SK-N-SH (cell line): ENCODE measurements around the gene SEMA3F. TPM values are rescaled to one million over a fixed set of nuclear protein-coding genes. Genes with fewer than 3 reads are reported as not detected.

Experiments used
- CTCF ChIA-PET: fragments of 300-600, 350-600 bp; formaldehyde crosslinking; extraction: SDS; loops from one replicate; lab custom pipeline; 2021; lab: Yijun Ruan, JAX
- POLR2A ChIA-PET: fragments of 350-600 bp; sonication (Branson Sonifier 250); formaldehyde crosslinking; extraction: SDS; loops from one replicate; lab custom pipeline; 2020; ENCODE audit warnings: antibody characterized with exemption, inconsistent platforms; lab: Yijun Ruan, JAX
- DNase-seq: peaks from one replicate; pipeline ENCODE4 v3.0.0; 2012
- H2AFZ ChIP-seq: fragments of 200-600 bp; sonication (generic); 2 replicates; pipeline ENCODE4 v1.8.1; 2016; ENCODE audit warnings: antibody characterized with exemption, mild to moderate bottlenecking, low read depth
- H3F3A ChIP-seq: fragments of 200-600 bp; sonication (generic); replicated peaks from 2 replicates; pipeline ENCODE3; 2016; ENCODE audit warnings: antibody characterized with exemption, mild to moderate bottlenecking; ENCODE audit not compliant: insufficient read depth
- H3K27ac ChIP-seq, 2 experiments: fragments of 200-500 bp in 1 of 2; fragments of 200-600 bp in 1 of 2; sonication (Bioruptor generic) in 1 of 2; sonication (generic), shearing (Covaris generic) in 1 of 2; 2 replicates each; pipeline versions ENCODE4 v1.5.1 to v1.6.1; 2014 to 2016; ENCODE audit warnings: low read depth in 2 of 2, inconsistent platforms in 1 of 2, low read length in 1 of 2, mild to moderate bottlenecking in 1 of 2, mixed read lengths in 1 of 2
- H3K27me3 ChIP-seq: fragments of 200-600 bp; sonication (generic), shearing (Covaris generic); 2 replicates; pipeline ENCODE4 v1.6.1; 2016; ENCODE audit warnings: mixed run types; ENCODE audit not compliant: insufficient read depth
- H3K36me3 ChIP-seq, 2 experiments: fragments of 200-500 bp in 1 of 2; fragments of 200-600 bp in 1 of 2; sonication (Bioruptor generic) in 1 of 2; sonication (generic) in 1 of 2; replicated peaks in 1 of 2; 2 replicates each; pipeline versions ENCODE3 to v1.5.1; 2014 to 2016; ENCODE audit warnings: low read length in 1 of 2, mild to moderate bottlenecking in 1 of 2; ENCODE audit not compliant: insufficient read depth in 2 of 2, control insufficient read depth in 1 of 2
- H3K4me1 ChIP-seq, 2 experiments: fragments of 200-500 bp in 1 of 2; fragments of 200-600 bp in 1 of 2; sonication (Bioruptor generic) in 1 of 2; sonication (generic), shearing (Covaris generic) in 1 of 2; 2 replicates each; pipeline versions ENCODE4 v1.5.1 to v1.6.1; 2014 to 2016; ENCODE audit warnings: low read depth in 1 of 2, low read length in 1 of 2, mixed run types in 1 of 2; ENCODE audit not compliant: insufficient read depth in 2 of 2, control insufficient read depth in 1 of 2
- H3K4me2 ChIP-seq: fragments of 200-600 bp; sonication (generic), shearing (Covaris generic); 2 replicates; pipeline ENCODE4 v1.6.1; 2017; ENCODE audit warnings: mixed run types
- H3K4me3 ChIP-seq, 2 experiments: fragments of 200-500 bp in 1 of 2; fragments of 200-600 bp in 1 of 2; sonication (Bioruptor generic) in 1 of 2; sonication (generic), shearing (Covaris generic) in 1 of 2; 2 replicates each; pipeline versions ENCODE4 v1.5.1 to v1.8.1; 2014 to 2016; ENCODE audit warnings: low read depth in 2 of 2, inconsistent platforms in 1 of 2, low read length in 1 of 2, mild to moderate bottlenecking in 1 of 2, mixed read lengths in 1 of 2, moderate library complexity in 1 of 2
- H3K79me2 ChIP-seq: fragments of 200-600 bp; sonication (generic); 2 replicates; pipeline ENCODE4 v1.8.1; 2017; ENCODE audit warnings: mild to moderate bottlenecking; ENCODE audit not compliant: insufficient read depth
- H3K9ac ChIP-seq: fragments of 200-600 bp; sonication (generic); 2 replicates; pipeline ENCODE4 v1.6.1; 2017; ENCODE audit warnings: mixed run types
- H3K9me2 ChIP-seq: fragments of 200-600 bp; sonication (generic); 2 replicates; pipeline ENCODE4 v1.6.1; 2017; ENCODE audit warnings: mixed run types
- H3K9me3 ChIP-seq: fragments of 200-600 bp; sonication (generic); 2 replicates; pipeline ENCODE4 v1.6.1; 2017; ENCODE audit warnings: mixed run types, mild to moderate bottlenecking, moderate library complexity
- H4K20me1 ChIP-seq: fragments of 200-600 bp; sonication (generic); 2 replicates; pipeline ENCODE4 v1.6.1; 2017; ENCODE audit warnings: mild to moderate bottlenecking, mixed run types; ENCODE audit not compliant: insufficient read depth
- CHD2 ChIP-seq: fragments of 150-350 bp; IDR thresholded peaks from 2 replicates; pipeline ENCODE4 v1.6.1; 2018; ENCODE audit warnings: low read length; ENCODE audit not compliant: partially characterized antibody
- FOXJ3 ChIP-seq: sonication (generic); formaldehyde crosslinking; IDR thresholded peaks from 2 replicates; pipeline ENCODE4 v1.5.1; 2020; ENCODE audit warnings: mild to moderate bottlenecking, missing genetic modification reagents
- GABPA ChIP-seq: IDR thresholded peaks from 2 replicates; pipeline ENCODE4 v1.4.0; 2012; ENCODE audit warnings: low read depth, mild to moderate bottlenecking
- GATA2 ChIP-seq: sonication (generic); formaldehyde crosslinking; IDR thresholded peaks from 2 replicates; pipeline ENCODE4 v1.5.0; 2020; ENCODE audit warnings: mild to moderate bottlenecking, missing genetic modification reagents
- JUND ChIP-seq: IDR thresholded peaks from 2 replicates; pipeline ENCODE4 v1.4.0; 2012
- RCOR1 ChIP-seq: fragments of 150-350 bp; IDR thresholded peaks from 2 replicates; pipeline ENCODE4 v1.6.1; 2017; ENCODE audit warnings: antibody characterized with exemption, low read length
- SIN3A ChIP-seq: IDR thresholded peaks from 2 replicates; pipeline ENCODE4 v1.6.1; 2012; ENCODE audit warnings: low read depth, mild to moderate bottlenecking, low read length, moderate library complexity, borderline replicate concordance
- SMC3 ChIP-seq: IDR thresholded peaks from 2 replicates; pipeline ENCODE4 v1.6.1; 2012; ENCODE audit warnings: low read depth, low read length, improper control_type of control experiment
- TCF12 ChIP-seq: IDR thresholded peaks from 2 replicates; pipeline ENCODE4 v1.4.0; 2012
- USF1 ChIP-seq: IDR thresholded peaks from 2 replicates; pipeline ENCODE4 v1.4.0; 2012; ENCODE audit warnings: low read depth, borderline replicate concordance
- USF2 ChIP-seq: fragments of 150-350 bp; IDR thresholded peaks from 2 replicates; pipeline ENCODE4 v1.6.1; 2017; ENCODE audit warnings: antibody characterized with exemption, low read length, low read depth, borderline replicate concordance
- WGBS: methylation state at CpG from one replicate; pipeline ENCODE4 v1.1.6; 2017; ENCODE audit warnings: low lambda C conversion rate; 5-methylcytosine and 5-hydroxymethylcytosine counted together
- polyA plus RNA-seq, 3 experiments: library from polyadenylated mRNA; depleted of rRNA; stranded (reverse); fragments of >200 nt; gene quantifications; 2 replicates each; pipeline ENCODE4 v1.2.3, GENCODE V29; 2012

SEMA3F gene
- polyA plus RNA-seq, 1 of the 3 experiments (the other 2 are of a cell fraction): 30.4 TPM

- Histone ChIP-seq H3F3A (peaks cover 14% of the 10 kb centered on the region), H3K79me2 (no peaks in the 10 kb centered on the region)
- TF ChIP-seq FOXJ3 (CRISPR knock-in tag) (no peak), GABPA (no peak), SIN3A (no peak), RCOR1 (no peak), USF2 (no peak), CHD2 (peak; percentile 9)
- TF ChIP-seq, all 33 proteins: peak for 1
- ChIA-PET CTCF (interaction anchor here (0.6 to 28.1 kb wide), 14 partner anchors 9 to 147 kb away, joined by 3 to 684 read pairs (median 4); partner anchors contain the start of genes GNAT1 and RBM5), POLR2A (interaction anchor here (0.8 to 2.0 kb wide), 2 partner anchors 11 to 56 kb away, joined by 3 to 9 read pairs; no protein-coding TSS in a partner anchor)
- H3K4me2 ChIP-seq: no peak overlapping the region
- peaks cover 0 to 2% of the 10 kb centered on the region in 2 experiments for H3K36me3 ChIP-seq
- no peaks in the 10 kb centered on the region for H3K9me2 ChIP-seq
- WGBS: 88% methylated on average over 5 of the region's 9 CpGs
- no peak overlapping the region for H3K4me3 ChIP-seq
- H3K9ac ChIP-seq: no peak overlapping the region
- H3K27ac ChIP-seq: peak overlapping the region in 1 of 2 experiments; percentile 74; a peak in 1 of 4 replicates
- H3K4me1 ChIP-seq: peaks cover 13 to 60% of the 10 kb centered on the region in 2 experiments
- H4K20me1 ChIP-seq: peaks cover 3% of the 10 kb centered on the region; the same call in 1 of the 2 replicates
- H3K9me3 ChIP-seq: no peaks in the 10 kb centered on the region
- peak; percentile 48 for DNase-seq
- H2AFZ ChIP-seq: no peak overlapping the region
- no peaks in the 10 kb centered on the region for H3K27me3 ChIP-seq
Measured at GRCh38 chr3:50125541-50126286, 29.4 kb upstream of the SEMA3F start.

- Histone ChIP-seq H3K27ac (peak overlapping the region in 1 of 2 experiments; percentile 74; a peak in 1 of 4 replicates), H4K20me1 (peaks cover 3% of the 10 kb centered on the region; the same call in 1 of the 2 replicates), H3K27me3 (no peaks in the 10 kb centered on the region), H3K4me1 (peaks cover 13 to 58% of the 10 kb centered on the region in 2 experiments), H3K4me3 (no peak overlapping the region), H3K9me3 (no peaks in the 10 kb centered on the region), H3F3A (peaks cover 7% of the 10 kb centered on the region), H3K36me3 (no peaks in the 10 kb centered on the region), H3K9ac (no peak overlapping the region), H3K79me2 (no peaks in the 10 kb centered on the region), H3K4me2 (no peak overlapping the region), H2AFZ (no peak overlapping the region)
- DNase-seq: peak; percentile 58
- 66% methylated on average over 14 of the region's 16 CpGs for WGBS
- POLR2A ChIA-PET: interaction anchor here (2.0 kb wide), 1 partner anchor 10 kb away, joined by 9 read pairs; no protein-coding TSS in a partner anchor
- TF ChIP-seq GATA2 (CRISPR knock-in tag) (peak; percentile 38; the same call in 1 of the 2 replicates), CHD2 (peak; percentile 14), JUND (no peak), USF1 (no peak), SMC3 (0 out of 2 replicates have a peak, but pooled peaks have one; percentile 2), TCF12 (0 out of 2 replicates have a peak, but pooled peaks have one; percentile 4)
- TF ChIP-seq, all 33 proteins: peak for 4
- H3K9me2 ChIP-seq: no peaks in the 10 kb centered on the region
- CTCF ChIA-PET: interaction anchor here (0.6 to 28.1 kb wide), 17 partner anchors 8 to 146 kb away, joined by 3 to 684 read pairs (median 4); partner anchors contain the start of gene GNAT1
Measured at GRCh38 chr3:50126287-50127211, 28.6 kb upstream of the SEMA3F start.
